Measurements from ENCODE around the gene TIMM8A.
A peak's percentile ranks its signal among the peaks of the same experiment; 100 is the strongest.

The TIMM8A gene, protein sequence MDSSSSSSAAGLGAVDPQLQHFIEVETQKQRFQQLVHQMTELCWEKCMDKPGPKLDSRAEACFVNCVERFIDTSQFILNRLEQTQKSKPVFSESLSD

DNA sequence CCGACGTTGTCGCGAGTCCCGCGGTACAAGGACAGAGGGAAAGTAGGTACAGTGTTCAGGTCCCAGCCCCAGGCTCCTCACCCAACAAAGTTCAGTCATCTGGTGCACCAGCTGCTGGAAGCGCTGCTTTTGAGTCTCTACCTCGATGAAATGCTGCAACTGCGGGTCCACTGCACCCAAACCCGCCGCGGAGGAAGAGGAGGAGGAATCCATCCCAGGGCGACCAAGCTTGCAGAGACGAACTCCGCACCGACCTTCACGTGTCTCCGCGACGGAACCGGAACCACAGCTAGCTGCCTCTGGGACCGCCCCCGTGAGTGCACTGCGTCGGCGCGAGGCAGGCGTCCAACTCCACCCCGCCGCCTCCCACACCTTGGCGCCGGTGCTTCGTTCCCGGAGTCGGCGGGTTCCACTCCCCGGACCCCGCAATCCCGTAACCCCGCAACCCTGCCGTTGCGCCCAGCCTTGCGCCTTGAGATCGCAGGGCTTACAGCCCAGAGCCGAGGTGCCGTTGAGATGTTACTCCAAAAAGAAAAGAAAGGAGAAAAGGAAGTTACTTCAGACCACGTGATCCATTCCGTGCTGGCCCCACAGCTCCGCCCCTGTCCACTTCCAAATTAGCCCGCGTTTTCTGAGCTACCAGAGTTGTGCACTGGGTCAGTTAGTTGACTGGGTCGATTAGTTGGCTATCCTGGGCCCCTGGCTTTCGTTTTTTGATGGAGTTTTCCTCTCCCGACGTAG is at the start of gene TIMM8A:
Gene TIMM8A, minus strand, starts transcription at position 291 of the 741 bp plus-strand sequence. Its CDS starts 78 bp downstream, at position 213.
- peak; percentile 75 for DNase-seq (ENCODE audit: low spot score)

DNA sequence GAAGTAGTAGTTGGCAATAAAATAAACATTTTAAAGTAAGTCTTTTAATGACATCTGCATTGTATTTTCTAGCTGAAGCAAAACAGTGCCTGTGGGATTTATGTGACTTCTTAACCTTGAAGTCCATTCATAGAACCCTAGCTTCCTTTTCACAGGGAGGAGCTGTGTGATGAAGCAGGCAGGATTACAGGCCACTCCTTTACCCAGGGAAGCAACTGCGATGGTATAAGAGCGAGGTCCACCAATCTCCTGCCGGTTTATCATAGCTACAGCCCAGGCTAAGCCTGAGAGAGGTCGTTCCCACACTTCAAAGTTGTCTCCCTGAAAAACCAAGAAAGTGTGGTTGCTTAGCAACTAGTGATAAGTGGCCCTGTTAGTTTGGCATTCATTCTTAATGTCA is 49.2 kb upstream of the TIMM8A start:
- DNase-seq (ENCODE audit: low spot score): no peak

DNA sequence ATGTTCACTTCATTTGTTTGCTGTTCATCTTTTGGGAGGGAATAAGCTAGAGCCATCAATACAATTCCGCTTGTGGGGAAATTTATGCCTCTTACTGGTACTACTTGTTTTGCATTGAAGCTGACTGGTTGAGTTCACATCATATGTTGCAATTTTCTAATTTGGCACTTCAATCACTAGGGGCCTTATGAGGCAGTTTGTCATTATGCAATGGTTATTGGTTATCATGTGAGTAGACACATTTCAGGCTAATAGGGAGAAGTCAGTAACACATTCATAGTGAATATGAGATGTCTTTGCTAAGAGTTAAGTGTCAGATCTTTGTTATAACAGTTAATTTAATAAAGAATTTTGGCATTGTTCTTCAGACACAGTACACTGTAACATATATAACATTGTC is 47.2 kb upstream of the TIMM8A start:
- DNase-seq (ENCODE audit: low spot score): no peak

DNA sequence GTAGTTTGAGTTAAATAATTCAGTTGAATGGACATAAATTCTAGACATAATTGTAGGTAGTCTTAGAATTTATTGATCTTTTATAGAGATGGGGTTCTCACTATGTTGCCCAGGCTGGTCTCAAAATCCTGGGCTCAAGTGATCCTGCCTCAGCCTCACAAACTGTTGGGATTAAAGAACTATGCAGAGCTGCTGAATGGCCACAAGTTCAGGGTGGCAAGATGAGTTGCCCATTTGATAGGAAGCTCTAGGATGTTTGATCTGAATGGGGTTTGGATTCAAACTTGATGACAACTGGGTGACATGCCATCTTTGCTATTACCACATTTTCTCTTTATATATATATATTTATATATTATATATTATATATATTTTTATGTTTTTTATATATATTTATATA is 45.8 kb upstream of the TIMM8A start:
- DNase-seq (ENCODE audit: low spot score): no peak

DNA sequence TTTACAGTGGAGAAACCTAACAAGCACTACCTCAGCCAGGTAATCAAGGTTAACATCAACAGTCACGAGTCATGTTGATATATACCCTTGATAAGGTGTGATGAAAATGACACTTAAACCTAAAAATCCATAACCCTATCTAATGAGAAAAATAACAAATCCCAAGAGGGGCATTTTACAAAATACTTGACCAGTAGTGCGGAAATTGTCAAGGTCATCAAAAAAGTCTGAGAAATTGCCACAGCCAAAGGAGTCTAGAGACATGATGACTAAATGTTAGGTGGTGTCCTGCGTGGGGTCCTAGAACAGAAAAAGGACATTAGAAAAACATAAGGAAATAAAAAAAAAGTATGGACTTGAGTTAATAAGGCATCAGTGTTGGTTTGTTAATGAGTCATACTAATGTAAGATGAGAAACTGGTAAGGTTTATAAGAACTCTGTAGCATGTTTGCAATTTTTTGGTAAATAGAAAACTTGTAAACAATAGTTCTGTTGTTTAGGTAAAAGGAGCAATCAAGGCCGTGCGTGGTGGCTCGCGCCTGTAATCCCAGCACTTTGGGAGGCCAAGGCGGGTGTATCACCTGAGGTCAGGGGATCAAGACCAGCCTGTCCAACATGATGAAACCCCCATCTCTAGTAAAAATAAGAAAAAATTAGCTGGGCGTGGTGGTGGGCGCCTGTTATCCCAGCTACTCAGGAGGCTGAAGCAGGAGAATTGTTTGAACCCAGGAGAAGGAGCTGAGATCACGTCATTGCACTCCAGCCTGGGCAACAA is 45.2 kb upstream of the TIMM8A start:
- DNase-seq (ENCODE audit: low spot score): no peak

DNA sequence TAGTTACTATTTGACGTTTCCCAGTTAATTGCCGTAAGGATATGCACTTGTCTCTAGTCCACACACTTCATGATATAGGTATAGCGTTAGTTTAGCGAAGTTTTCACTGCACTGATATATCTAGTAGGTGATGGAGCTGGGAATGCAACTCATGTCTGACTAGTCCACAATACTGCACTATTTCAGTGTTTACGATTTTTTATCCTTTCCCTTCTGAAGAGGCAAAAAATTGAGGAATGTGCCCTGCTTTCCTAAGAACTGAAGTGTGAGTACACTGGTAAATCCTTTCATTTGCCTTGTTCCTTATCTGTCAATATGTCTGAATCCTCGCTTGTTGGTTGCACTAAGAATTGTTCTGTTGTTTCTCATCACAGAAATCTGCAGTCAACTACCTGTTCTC is 43.3 kb upstream of the TIMM8A start:
- no peak for DNase-seq (ENCODE audit: low spot score)

DNA sequence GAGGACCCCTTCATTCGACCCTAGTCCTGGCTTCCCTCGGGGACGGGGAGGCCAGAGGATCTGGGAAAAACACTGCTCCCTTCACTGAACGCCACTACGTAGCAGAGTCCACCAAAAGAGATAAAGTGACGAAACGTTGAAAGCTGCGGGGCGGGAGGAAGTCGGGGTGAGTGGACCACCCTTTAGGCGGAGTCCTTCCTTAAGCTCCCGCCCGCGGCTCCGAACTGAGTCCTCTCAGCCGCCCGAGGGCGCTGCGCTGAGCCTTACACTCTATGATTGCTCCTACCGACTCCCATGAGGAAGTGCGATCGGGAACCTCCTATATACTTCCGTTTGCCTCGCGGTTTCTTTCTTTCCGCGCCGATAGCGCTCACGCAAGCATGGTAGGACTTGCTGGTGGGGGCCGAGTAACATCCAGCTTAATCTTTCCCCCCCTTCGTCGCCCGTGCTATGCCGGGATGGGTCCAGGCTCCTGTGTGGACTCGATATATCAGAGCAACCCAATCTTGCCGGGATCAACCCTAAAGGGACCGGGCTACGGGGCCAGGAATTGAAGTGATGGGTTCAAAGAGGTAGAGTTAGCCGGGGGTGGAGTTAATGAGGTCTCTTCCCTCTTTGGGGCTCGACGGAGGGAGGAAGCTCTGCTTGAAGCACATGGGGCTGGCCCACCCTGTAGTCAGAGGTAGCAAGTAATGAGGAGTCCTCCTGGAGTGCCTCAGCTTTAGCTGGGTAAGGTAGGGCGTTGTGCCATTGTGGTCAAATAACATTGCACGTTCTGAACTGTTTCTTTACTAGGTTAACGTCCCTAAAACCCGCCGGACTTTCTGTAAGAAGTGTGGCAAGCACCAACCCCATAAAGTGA is 42.4 kb upstream of the TIMM8A start, which contains the start of gene RPL36A:
Gene RPL36A, plus strand, starts transcription at position 348 of the 862 bp plus-strand sequence. Its CDS starts 33 bp downstream, at position 381.
- DNase-seq (ENCODE audit: low spot score): peak; percentile 88

DNA sequence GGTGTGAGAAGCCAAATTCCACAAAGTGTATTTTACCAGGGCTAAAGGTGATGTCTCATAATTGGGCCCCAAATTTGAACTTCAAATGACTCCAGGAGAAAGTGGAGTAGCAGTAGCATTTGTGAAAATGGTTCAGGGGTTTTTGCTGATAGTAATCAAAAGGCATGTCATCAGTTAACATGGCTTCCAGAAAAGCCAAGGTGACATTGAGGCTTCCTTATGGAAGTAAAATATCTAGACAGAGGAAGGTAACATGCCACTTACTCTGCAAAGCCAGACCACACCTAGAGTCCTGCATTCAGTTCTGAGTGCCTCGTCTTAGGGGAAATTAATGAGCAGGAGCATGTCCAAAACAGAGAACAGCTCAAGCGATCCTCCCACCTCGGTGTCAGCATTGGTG is 40.1 kb upstream of the TIMM8A start:
- DNase-seq (ENCODE audit: low spot score): no peak

DNA sequence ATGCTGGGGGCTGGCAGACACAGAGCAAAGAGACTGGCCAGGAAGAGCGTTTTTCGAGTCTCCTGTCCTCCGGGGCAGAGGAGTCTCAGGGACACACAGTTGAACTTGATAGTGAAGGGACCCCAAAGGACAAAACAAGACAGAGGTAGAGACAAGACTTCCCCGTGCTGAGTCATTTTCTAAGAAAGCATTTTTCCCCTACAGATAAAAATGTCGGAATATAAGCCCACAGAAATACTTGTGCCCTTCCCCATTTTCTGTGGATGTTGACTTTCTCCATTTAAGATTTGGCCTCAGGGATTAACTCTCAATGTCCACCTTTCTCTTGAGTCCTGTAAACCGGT is 38.0 kb upstream of the TIMM8A start:
- DNase-seq (ENCODE audit: low spot score): no peak

DNA sequence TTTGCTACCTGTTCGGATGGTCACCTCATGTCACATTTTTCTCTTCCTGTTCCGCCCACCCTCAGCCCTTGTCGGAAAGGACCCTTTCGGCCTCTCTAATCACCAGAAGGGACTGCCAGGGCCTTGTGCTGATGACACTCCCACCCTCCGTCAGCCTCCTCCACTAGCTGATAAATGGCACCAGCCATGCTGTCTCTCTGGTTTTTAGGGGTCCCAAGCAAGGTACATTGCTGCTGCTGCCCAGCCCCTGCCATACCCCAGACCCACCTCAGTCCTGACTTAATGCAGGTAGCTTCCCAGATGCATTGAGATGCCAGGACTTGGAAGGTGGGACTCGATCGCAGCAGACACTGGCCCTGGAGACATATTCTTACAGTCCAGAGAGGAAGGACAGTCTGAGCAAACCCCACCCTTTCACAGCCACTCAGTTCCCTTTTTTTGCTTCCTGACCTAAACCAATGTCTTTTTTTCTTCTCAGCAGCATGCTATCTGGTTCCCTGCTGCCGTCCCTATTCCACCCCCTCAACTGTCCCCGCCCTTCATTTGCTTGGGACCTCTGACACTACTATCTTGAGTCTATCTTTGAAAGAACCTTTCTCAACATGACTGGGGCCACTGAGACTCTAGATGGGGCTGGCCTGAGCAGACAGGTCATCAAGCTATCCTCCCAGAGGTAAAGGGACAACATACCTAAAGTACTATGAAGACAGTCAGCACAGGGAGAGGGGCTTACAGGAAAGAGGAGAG is 37.4 kb upstream of the TIMM8A start, which contains the start of gene BTK:
Gene BTK, minus strand, starts transcription at position 397 of the 747 bp plus-strand sequence. CDS start 10,907 bp downstream, outside the sequence.
- DNase-seq (ENCODE audit: low spot score): no peak

DNA sequence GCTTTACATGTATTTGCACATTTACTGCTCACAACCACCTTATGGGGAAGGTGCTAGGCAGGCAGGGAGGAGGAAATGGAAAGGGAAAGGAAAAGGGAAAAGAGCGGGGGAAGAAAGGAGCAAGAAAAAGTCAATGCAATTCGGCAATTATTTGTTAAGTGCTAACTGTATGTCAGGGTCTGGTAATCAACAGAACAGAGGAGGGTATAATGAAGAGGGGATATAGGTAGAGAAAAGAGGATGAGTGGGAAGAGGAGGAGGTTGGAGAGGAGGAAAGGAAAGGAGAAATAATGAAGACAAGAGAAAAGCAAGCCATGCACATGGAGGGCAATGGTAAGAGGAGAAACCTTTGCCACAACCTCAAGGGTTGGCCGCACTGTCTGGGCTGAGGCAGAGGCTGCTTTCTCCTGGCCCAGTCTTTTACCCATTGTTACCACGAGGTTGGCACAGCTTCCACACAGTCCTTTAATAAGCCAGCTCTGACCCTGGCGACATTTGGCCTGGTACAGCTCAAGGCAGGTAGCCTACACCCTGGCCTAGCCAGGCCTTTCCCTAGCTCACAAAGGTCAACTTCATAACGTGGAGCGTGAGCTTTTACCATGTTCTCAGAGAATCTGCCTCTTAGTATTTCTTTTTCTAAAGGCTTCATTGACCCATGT is 36.6 kb upstream of the TIMM8A start:
- DNase-seq (ENCODE audit: low spot score): no peak

DNA sequence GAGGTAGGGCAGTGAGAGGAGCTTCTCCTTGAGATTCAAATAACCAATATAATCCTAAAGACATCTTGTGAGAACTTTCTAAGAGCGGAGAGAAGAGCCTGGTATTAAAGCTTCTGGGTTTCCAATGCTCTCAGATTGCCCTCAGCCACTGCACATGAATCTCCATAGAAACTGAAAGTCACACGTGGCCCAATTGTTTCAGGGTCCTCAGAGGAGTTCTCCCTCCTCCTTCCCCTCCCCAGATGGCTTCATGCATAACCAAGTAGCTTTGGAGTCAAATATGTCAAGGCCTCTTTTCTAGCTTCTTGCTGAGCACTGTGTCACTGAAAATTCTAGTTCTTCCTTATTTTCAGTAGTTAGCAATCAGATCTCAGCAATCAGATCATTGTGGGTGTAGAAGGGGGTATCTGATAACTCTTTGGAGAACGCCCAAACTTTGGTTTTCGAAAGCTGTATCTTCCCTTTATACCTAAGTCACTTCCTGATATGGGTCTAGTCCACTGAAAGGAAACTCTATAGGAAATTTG is 35.2 kb upstream of the TIMM8A start:
- DNase-seq (ENCODE audit: low spot score): no peak

DNA sequence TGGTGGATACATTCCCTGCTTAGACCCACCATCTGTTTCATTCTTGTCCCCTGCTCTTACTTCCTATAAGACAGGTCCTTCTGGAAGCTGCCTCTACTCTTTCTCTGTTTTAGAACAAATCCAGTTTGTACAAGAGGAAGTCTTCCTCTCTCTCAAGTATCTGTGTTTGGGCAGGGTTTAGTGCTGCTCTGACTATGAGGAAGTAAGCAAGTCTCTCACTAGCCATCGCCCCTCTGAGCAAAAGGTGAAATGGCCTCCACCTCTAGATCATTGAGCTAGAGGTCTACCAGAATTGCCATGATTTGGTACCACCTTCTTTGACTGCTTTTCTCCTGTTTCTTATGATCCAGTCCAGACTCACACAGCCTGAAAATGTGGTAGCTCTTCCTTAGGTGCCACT is 29.0 kb upstream of the TIMM8A start:
- no peak for DNase-seq (ENCODE audit: low spot score)

DNA sequence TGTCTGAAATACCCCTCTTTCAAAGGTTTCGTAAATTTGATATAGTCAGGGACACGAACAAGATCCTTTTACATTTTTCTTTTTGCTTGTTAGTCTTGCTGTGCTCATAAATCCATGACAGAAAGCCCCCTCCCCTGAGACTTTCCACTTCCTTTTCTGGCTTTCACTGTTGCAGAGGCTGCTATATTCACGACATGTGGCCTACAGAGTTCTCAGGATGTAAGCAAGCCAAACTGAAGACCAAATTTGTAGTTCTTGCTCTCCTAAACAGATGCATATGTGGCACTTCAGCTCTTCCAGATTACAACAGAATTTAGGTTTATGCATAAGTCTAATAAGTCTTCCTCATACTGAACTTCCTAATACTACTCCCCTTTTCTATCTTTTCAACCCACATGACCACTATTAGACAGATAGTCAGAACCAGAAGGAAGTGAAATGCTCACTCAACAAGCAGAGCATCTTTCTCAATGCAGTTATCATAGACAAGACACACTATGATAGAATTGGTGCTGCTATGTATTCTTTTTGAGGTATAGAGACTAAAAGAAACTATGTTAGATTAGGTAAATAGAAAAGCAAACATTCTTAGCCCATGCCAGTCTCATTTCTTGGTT is 22.5 kb upstream of the TIMM8A start:
- DNase-seq (ENCODE audit: low spot score): no peak

DNA sequence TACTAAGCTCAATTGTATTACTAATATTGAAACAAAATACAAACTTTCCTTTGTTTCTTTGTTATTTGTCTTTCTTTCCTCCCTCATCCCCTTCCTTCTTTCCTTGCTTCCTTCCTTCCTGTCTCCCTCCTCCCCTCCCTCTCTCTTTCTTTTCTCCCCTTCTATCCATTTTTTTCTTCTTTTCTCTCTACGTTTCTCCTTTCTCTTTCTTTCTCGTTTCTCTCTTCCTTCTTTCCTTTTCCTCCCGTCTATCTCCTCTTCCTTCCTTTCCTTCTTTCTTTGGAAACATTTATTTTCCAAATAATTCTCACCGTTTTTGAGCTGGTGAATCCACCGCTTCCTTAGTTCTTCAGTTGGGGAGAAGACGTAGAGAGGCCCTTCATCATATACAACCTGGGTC is 21.1 kb upstream of the TIMM8A start:
- DNase-seq (ENCODE audit: low spot score): no peak

DNA sequence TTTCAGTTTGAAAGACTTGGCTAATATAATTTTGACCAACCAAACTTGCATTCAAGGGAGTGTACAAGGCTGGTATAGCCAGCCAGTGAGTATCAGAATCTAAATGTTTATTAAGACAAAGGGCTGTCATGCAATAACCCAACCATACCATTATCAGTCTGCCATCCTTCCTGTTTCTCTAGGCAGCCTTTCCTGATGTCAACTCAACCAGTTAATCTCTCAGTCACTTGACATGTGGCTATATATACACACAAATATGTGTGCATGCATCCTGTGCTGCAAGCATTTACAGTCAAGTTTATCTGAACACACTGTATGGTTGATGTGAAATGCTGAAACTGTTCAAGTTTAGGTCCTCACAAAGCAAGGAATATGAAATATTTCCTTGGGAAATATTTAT is 20.3 kb upstream of the TIMM8A start:
- no peak for DNase-seq (ENCODE audit: low spot score)

DNA sequence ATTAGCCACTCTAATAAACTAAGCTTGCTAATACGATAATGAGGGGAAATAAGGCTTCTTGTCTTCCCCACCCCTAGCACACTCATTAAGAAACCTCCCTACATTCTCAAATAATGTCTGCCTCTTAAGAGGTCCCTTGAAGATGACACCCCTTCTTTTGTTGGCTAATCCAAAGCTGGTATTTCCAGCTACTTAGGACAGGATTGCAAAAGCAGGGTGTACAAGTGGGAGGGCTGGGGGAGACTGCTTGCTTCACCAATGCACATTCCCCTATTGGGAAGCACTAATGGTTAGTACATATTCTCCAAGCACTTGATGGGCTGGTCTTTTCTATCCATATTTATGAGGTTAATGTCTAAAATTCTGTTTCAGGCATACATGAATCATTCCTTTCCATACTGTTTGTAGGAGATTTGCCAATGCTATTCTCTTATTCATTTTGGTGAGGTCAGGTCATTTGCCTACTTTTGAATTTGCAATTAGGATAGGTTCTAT is 16.8 kb upstream of the TIMM8A start:
- DNase-seq (ENCODE audit: low spot score): no peak

DNA sequence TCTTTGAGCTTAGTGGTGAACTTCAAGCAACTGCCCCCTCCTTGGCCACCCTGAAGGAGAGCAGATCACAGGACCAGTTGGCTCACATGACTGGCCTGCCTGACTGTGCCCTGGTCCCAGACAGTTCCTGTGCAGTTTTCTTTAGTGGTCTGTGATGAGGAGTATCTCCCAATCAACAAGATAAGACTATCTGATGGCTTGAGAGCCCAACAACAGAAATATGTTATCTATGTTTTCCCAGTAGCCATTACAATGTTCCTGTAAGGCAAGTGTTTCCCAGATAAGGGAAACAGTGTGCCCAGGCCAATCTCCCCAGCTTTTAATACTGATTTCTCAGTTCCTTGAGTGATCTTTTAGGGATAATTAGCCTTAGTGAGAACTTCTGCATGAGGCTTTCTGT is 14.2 kb upstream of the TIMM8A start:
- no peak for DNase-seq (ENCODE audit: low spot score)

DNA sequence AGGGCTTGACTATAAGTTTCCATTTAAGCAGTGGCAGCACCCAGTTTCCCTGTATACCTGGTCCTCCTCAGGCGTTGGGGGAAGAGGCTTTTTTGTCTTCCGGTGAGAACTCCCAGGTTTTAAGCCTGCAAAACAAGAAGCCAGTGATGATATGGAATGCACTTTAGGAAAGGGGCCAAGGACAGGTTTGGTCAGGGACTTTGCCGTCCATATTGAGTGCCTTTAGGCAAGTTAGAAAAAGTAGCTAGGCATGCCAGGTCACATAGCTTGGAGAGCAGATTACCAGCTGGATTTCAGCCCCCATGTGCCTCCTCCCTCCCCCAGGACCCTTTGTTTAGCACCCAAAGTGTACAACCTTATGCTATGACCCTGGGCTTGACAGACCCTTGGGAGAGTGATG is 13.6 kb upstream of the TIMM8A start:
- DNase-seq (ENCODE audit: low spot score): no peak

DNA sequence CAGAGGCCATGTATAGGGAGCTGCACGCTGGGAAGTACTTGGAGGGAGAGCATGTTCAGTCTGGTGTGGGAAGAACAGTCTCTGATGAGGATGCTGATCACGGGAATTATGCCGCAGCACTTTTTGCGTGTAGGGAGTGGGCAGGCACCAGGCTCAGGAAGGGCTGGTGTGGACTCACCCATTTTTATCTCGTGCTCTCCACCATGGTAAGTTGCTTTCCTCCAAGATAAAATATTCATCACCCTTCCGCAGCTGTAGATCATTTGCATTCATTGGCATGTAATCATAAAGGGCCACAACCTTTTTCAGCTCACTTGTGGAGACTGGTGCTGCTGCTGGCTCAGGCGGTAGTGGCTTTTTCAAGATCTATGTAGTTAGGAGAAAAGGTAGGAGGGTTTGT is 11.8 kb upstream of the TIMM8A start:
- DNase-seq (ENCODE audit: low spot score): no peak
